WTC11 (cell line): ENCODE measurements around the gene LYRM7.
"Not testable (repeated sequence)": the region's sequence is repeated elsewhere in the genome, so short reads cannot be mapped to it uniquely, and the experiment has no call there.

Experiments
- TF ChIP-seq, protein P1 (sequence below): sonication (generic); formaldehyde crosslinking; IDR thresholded peaks from 2 replicates; pipeline ENCODE4 v1.8.1; 2022; ENCODE audit warnings: low read depth, missing genetic modification reagents, borderline replicate concordance
- TF ChIP-seq, protein P2 (sequence below): fragments of 200-600 bp; IDR thresholded peaks from 2 replicates; pipeline ENCODE4 v1.8.0; 2022; ENCODE audit warnings: antibody characterized with exemption

DNA sequence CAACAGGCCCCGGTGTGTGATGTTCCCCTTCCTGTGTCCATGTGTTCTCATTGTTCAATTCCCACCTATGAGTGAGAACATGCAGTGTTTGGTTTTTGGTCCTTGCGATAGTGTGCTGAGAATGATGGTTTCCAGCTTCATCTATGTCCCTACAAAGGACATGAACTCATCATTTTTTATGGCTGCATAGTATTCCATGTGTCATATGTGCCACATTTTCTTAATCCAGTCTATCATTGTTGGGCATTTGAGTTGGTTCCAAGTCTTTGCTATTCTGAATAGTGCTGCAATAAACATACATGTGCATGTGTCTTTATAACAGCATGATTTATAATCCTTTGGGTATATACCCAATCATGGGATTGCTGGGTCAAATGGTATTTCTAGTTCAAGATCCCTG, 37.7 kb upstream of the LYRM7 start:
- TF ChIP-seq, protein P1, sequence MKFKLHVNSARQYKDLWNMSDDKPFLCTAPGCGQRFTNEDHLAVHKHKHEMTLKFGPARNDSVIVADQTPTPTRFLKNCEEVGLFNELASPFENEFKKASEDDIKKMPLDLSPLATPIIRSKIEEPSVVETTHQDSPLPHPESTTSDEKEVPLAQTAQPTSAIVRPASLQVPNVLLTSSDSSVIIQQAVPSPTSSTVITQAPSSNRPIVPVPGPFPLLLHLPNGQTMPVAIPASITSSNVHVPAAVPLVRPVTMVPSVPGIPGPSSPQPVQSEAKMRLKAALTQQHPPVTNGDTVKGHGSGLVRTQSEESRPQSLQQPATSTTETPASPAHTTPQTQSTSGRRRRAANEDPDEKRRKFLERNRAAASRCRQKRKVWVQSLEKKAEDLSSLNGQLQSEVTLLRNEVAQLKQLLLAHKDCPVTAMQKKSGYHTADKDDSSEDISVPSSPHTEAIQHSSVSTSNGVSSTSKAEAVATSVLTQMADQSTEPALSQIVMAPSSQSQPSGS (CRISPR knock-in tag) = not testable (repeated sequence)
- TF ChIP-seq, protein P2, sequence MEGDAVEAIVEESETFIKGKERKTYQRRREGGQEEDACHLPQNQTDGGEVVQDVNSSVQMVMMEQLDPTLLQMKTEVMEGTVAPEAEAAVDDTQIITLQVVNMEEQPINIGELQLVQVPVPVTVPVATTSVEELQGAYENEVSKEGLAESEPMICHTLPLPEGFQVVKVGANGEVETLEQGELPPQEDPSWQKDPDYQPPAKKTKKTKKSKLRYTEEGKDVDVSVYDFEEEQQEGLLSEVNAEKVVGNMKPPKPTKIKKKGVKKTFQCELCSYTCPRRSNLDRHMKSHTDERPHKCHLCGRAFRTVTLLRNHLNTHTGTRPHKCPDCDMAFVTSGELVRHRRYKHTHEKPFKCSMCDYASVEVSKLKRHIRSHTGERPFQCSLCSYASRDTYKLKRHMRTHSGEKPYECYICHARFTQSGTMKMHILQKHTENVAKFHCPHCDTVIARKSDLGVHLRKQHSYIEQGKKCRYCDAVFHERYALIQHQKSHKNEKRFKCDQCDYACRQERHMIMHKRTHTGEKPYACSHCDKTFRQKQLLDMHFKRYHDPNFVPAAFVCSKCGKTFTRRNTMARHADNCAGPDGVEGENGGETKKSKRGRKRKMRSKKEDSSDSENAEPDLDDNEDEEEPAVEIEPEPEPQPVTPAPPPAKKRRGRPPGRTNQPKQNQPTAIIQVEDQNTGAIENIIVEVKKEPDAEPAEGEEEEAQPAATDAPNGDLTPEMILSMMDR = not testable (repeated sequence)
